PC-9 (cell line): ENCODE measurements around the gene NMRK2. TPM values are rescaled to one million over a fixed set of nuclear protein-coding genes. Genes with fewer than 3 reads are reported as not detected.

ENCODE experiments used
- BruUV-seq: library from RNA; stranded (reverse); fragments of 400-500 nt; replicated peaks from 2 replicates; lab custom pipeline; 2021; lab: Mats Ljungman, UMichigan
- CTCF ChIA-PET: fragments of 300-600 bp; sonication (Branson Sonifier 250); formaldehyde crosslinking; loops from one replicate; lab custom pipeline; 2022; ENCODE audit warnings: antibody characterized with exemption; lab: Charles Lee
- POLR2A ChIA-PET: fragments of 300-600 bp; sonication (Branson Sonifier 250); formaldehyde crosslinking; loops from one replicate; lab custom pipeline; 2022; ENCODE audit warnings: antibody characterized with exemption; ENCODE audit not compliant: unreplicated experiment; lab: Charles Lee
- DNase-seq, 2 experiments: peaks; one replicate each; pipeline versions ENCODE4 v3.0.0 to v3.0.0-alpha.2; 2015 to 2022; ENCODE audit warnings: mixed read lengths in 1 of 2
- H2AFZ ChIP-seq: fragments of 200-600 bp; sonication (generic); 2 replicates; pipeline ENCODE4 v1.8.1; 2017; ENCODE audit warnings: antibody characterized with exemption
- H3F3A ChIP-seq: fragments of 200-600 bp; sonication (generic); 2 replicates; pipeline ENCODE4 v1.8.1; 2017; ENCODE audit warnings: antibody characterized with exemption, mild to moderate bottlenecking, low read depth; ENCODE audit not compliant: insufficient read depth
- H3K27ac ChIP-seq: fragments of 200-600 bp; sonication (generic); 2 replicates; pipeline ENCODE4 v1.6.1; 2016; ENCODE audit warnings: mixed run types
- H3K27me3 ChIP-seq: fragments of 200-600 bp; sonication (generic); 2 replicates; pipeline ENCODE4 v1.6.1; 2016; ENCODE audit warnings: low read depth, mixed run types; ENCODE audit not compliant: insufficient read depth
- H3K36me3 ChIP-seq: fragments of 200-600 bp; sonication (generic); 2 replicates; pipeline ENCODE4 v1.6.1; 2016; ENCODE audit warnings: low read depth, mixed run types
- H3K4me1 ChIP-seq: fragments of 200-600 bp; sonication (generic); replicated peaks from 2 replicates; pipeline ENCODE4 v1.6.1; 2016; ENCODE audit warnings: mixed run types; ENCODE audit not compliant: insufficient read depth
- H3K4me2 ChIP-seq: fragments of 200-600 bp; sonication (generic); 2 replicates; pipeline ENCODE4 v1.6.1; 2017; ENCODE audit warnings: mixed run types
- H3K4me3 ChIP-seq: fragments of 200-600 bp; sonication (generic); 2 replicates; pipeline ENCODE4 v1.6.1; 2016; ENCODE audit warnings: mixed run types
- H3K79me2 ChIP-seq: fragments of 200-600 bp; sonication (generic); 2 replicates; pipeline ENCODE4 v1.6.1; 2017; ENCODE audit warnings: low read depth, mixed run types
- H3K9me2 ChIP-seq: fragments of 200-600 bp; sonication (generic); 2 replicates; pipeline ENCODE4 v1.8.1; 2017; ENCODE audit warnings: mild to moderate bottlenecking; ENCODE audit not compliant: insufficient read depth
- H3K9me3 ChIP-seq: fragments of 200-600 bp; sonication (generic); 2 replicates; pipeline ENCODE4 v1.8.1; 2016; ENCODE audit warnings: low read depth; ENCODE audit not compliant: insufficient read depth
- H4K20me1 ChIP-seq: fragments of 200-600 bp; sonication (generic); 2 replicates; pipeline ENCODE4 v1.8.1; 2017; ENCODE audit not compliant: insufficient read depth
- CTCF ChIP-seq: fragments of 200-600 bp; sonication (generic); conservative IDR thresholded peaks from 2 replicates; pipeline ENCODE4 v1.6.1; 2017; ENCODE audit warnings: mixed run types, antibody characterized with exemption, mild to moderate bottlenecking, moderate library complexity
- EZH2 ChIP-seq: fragments of 200-600 bp; sonication (generic); IDR thresholded peaks from 2 replicates; pipeline ENCODE4 v1.8.0; 2017; ENCODE audit warnings: antibody characterized with exemption, low read depth
- intact Hi-C: fragments of 100-400 bp; cut with micrococcal nuclease; formaldehyde crosslinking; loops from one replicate; pipeline ENCODE4 v1.10.0; 2022; ENCODE audit not compliant: unreplicated experiment
- total RNA-seq: library from RNA; stranded (reverse); gene quantifications from 2 replicates; pipeline ENCODE4 v1.2.3, GENCODE V29; 2021

The NMRK2 gene
- total RNA-seq, 1 experiment from 2014 or later = not detected

DNA sequence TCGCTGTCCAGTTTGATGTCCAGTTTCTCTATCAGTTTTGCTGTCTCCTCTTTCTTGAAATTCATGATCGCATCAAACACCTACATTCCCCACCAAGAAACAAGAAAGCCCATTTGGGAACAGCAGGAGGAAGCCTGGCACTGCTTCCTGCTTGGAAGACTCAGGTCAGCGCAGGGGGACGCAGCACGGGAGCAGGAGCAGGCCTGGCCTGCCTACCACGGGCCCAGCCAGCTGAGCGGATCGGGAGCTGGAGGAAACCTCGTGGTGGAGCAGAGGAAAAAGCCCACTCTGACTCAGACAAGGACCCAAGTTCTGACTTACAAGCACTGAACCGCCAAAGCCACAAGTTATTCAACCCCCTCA, 48.5 kb downstream of the NMRK2 start:
- ChIA-PET POLR2A (no interaction called here), CTCF (no interaction called here)
- Histone ChIP-seq H3K27me3 (no peaks in the 10 kb centered on the region), H4K20me1 (peaks cover 86% of the 10 kb centered on the region), H2AFZ (no peak overlapping the region), H3K36me3 (peaks cover 32% of the 10 kb centered on the region), H3K4me1 (peaks cover 17% of the 10 kb centered on the region), H3K9me3 (no peaks in the 10 kb centered on the region), H3K9me2 (no peaks in the 10 kb centered on the region), H3K79me2 (peaks cover 77% of the 10 kb centered on the region), H3K4me2 (no peak overlapping the region), H3K27ac (no peak overlapping the region), H3F3A (peaks cover 87% of the 10 kb centered on the region), H3K4me3 (no peak overlapping the region)
- intact Hi-C loops = no loop called here
- TF ChIP-seq CTCF (no peak), EZH2 (no peak)
- no TSS peak for BruUV-seq
- DNase-seq = no peak

GRCh38 chr19:3981736-3982681, 49.1 kb downstream of the NMRK2 start:
- H3K9me2 ChIP-seq = no peaks in the 10 kb centered on the region
- H3K9me3 ChIP-seq = no peaks in the 10 kb centered on the region
- ChIA-PET CTCF (no interaction called here), POLR2A (no interaction called here)
- H3K4me3 ChIP-seq = no peak overlapping the region
- peaks cover 75% of the 10 kb centered on the region for H3K79me2 ChIP-seq
- H3K36me3 ChIP-seq = peaks cover 32% of the 10 kb centered on the region
- intact Hi-C loops = no loop called here
- H3K4me2 ChIP-seq = 0 out of 2 replicates have a peak overlapping the region, but pooled peaks have one; percentile 89
- no peak overlapping the region for H2AFZ ChIP-seq
- H4K20me1 ChIP-seq = peaks cover 79% of the 10 kb centered on the region
- DNase-seq = no peak
- BruUV-seq = no TSS peak
- no peak overlapping the region for H3K27ac ChIP-seq
- H3K4me1 ChIP-seq = peaks cover 20% of the 10 kb centered on the region
- H3K27me3 ChIP-seq = no peaks in the 10 kb centered on the region
- peaks cover 87% of the 10 kb centered on the region for H3F3A ChIP-seq
- TF ChIP-seq CTCF (no peak), EZH2 (no peak)

GRCh38 chr19:3982701-3983541, 50.1 kb downstream of the NMRK2 start:
- Histone ChIP-seq H3K4me2 (peak overlapping the region; percentile 89), H2AFZ (no peak overlapping the region), H3K27ac (peak overlapping the region; percentile 95; the same call in 1 of the 2 replicates), H3K9me2 (no peaks in the 10 kb centered on the region), H3K4me3 (peak overlapping the region; percentile 91; the same call in 1 of the 2 replicates), H3K79me2 (peaks cover 70% of the 10 kb centered on the region), H3F3A (peaks cover 84% of the 10 kb centered on the region), H3K9me3 (no peaks in the 10 kb centered on the region), H3K4me1 (peaks cover 23% of the 10 kb centered on the region), H3K36me3 (peaks cover 32% of the 10 kb centered on the region), H3K27me3 (no peaks in the 10 kb centered on the region), H4K20me1 (peaks cover 70% of the 10 kb centered on the region)
- BruUV-seq = no TSS peak
- intact Hi-C loops = no loop called here
- DNase-seq = no peak
- TF ChIP-seq CTCF (no peak), EZH2 (no peak)
- CTCF ChIA-PET = no interaction called here
- POLR2A ChIA-PET = interaction anchor here (0.6 to 0.7 kb wide), 2 partner anchors 14 to 473 kb away, joined by 3 to 6 read pairs; no protein-coding TSS in a partner anchor
